ENCODE data around the gene CD8A.

DNA sequence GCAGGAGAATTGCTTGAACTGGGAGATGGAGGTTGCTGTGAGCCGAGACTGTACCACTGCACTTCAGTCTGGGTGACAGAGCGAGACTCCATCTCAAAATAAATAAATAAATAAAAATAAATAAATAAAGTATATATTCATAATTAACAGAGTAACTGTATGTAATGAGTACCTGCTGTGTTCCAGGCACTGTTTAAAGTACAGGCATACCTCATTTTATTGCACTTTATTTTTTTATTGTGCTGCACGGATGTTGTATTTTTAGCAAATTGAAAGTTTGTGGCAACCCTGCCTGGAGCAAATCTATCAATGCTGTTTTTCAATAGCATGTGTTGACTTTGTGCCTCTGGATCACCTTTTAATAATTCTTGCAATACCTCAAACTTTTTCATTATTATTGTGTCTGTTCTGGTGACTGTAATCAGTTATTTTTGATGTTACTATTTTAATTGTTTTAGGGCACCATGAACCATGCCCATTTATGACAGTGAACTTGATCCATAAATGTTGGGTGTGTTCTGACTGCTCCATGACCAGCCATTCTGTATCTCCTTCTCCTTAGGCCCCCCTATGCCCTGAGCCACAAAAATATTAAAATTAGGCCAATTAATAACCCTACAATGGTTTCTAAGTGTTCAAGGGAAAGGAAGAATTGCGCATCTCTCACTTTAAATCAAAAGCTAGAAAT, 27.5 kb upstream of the CD8A start:
- TF ChIP-seq, protein P1, sequence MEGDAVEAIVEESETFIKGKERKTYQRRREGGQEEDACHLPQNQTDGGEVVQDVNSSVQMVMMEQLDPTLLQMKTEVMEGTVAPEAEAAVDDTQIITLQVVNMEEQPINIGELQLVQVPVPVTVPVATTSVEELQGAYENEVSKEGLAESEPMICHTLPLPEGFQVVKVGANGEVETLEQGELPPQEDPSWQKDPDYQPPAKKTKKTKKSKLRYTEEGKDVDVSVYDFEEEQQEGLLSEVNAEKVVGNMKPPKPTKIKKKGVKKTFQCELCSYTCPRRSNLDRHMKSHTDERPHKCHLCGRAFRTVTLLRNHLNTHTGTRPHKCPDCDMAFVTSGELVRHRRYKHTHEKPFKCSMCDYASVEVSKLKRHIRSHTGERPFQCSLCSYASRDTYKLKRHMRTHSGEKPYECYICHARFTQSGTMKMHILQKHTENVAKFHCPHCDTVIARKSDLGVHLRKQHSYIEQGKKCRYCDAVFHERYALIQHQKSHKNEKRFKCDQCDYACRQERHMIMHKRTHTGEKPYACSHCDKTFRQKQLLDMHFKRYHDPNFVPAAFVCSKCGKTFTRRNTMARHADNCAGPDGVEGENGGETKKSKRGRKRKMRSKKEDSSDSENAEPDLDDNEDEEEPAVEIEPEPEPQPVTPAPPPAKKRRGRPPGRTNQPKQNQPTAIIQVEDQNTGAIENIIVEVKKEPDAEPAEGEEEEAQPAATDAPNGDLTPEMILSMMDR (IDR thresholded peaks at IDR 0.05; ENCODE audit: borderline replicate concordance, extremely low read depth, low read length, poor library complexity, severe bottlenecking) = no peak
- no peak for TF ChIP-seq EZH2 (IDR thresholded peaks at IDR 0.05; ENCODE audit: borderline replicate concordance, low read depth, low read length, severe bottlenecking)
